Immature natural killer cell (primary cell): ENCODE results near the gene PAN3. TPM values are rescaled to one million over a fixed set of nuclear protein-coding genes. Genes with fewer than 3 reads are reported as not detected.

Experiments
- polyA plus RNA-seq, 3 donors: library from polyadenylated mRNA; unstranded; fragments of 300-500 nt; fragmentation: Illumina TruSeq; gene quantifications; one replicate each; pipeline ENCODE4 v1.2.3, GENCODE V29; 2021

Gene PAN3
- polyA plus RNA-seq, 3 donors from 2014 or later = 3.4 to 6.0 (median 4.2) TPM

Other genes with a start within 250 kb of the PAN3 start
- not detected for gene PDX1, start 218.5 kb upstream of the PAN3 start, polyA plus RNA-seq
- gene CDX2, start 169.2 kb upstream of the PAN3 start, polyA plus RNA-seq = not detected
- gene URAD, start 149.9 kb upstream of the PAN3 start, polyA plus RNA-seq = not detected
- gene FLT3, start 38.0 kb upstream of the PAN3 start, polyA plus RNA-seq = 1 to 10 TPM in 2 of 3 donors, under 1 TPM in 1; 0.80 to 1.6 (median 1.2) TPM